Colonic mucosa (tissue), 4 donors: Measurements from ENCODE around the gene GSPT1. TPM values are rescaled to one million over a fixed set of nuclear protein-coding genes. Genes with fewer than 3 reads are reported as not detected.

Experiments used
- DNase-seq: peaks from one replicate; pipeline ENCODE4 v3.0.0-alpha.2; 2020
- H3K27ac ChIP-seq: fragments of 200-600 bp; one replicate; pipeline ENCODE4 v1.8.0; 2021
- H3K27me3 ChIP-seq: fragments of 200-600 bp; one replicate; pipeline ENCODE4 v1.8.0; 2021
- H3K36me3 ChIP-seq: fragments of 200-600 bp; one replicate; pipeline ENCODE4 v1.8.0; 2021
- H3K4me1 ChIP-seq: fragments of 200-600 bp; one replicate; pipeline ENCODE4 v1.8.0; 2021; ENCODE audit warnings: mild to moderate bottlenecking
- H3K4me3 ChIP-seq: fragments of 200-600 bp; one replicate; pipeline ENCODE4 v1.8.0; 2021
- H3K9ac ChIP-seq, 2 donors: one replicate each; pipeline ENCODE4 v1.7.0; 2013; ENCODE audit warnings: control low read depth in 2 of 2, low read depth in 2 of 2, low read length in 2 of 2
- H3K9me3 ChIP-seq: fragments of 200-600 bp; one replicate; pipeline ENCODE4 v1.8.0; 2021
- CTCF ChIP-seq: fragments of 200-600 bp; IDR thresholded peaks from one replicate; pipeline ENCODE4 v1.8.0; 2022; ENCODE audit warnings: antibody characterized with exemption, mild to moderate bottlenecking
- intact Hi-C: fragments of 100-400 bp; cut with DNase I; formaldehyde crosslinking; loops from one replicate; pipeline ENCODE4 v1.14.1; 2022
- total RNA-seq, 2 donors: library from RNA; stranded (reverse); fragmentation: NEBNext Ultra II Directional in 1 of 2; extraction: Animal tissue kit (Norgen Biotek cat#: 25700) in 1 of 2; gene quantifications; one replicate each; pipeline ENCODE4 v1.2.1, GENCODE V29; 2021
- donor health status: healthy.
- donor health status: DM: no; HTN: no; CAD: no.
- donor health status: DM: no; HTN: no; CAD: no.

Gene GSPT1
- total RNA-seq, 2 donors from 2014 or later = 135 to 174 TPM

GRCh38 chr16:11876306-11876705 lies 39.5 kb downstream of the GSPT1 start:
- TF ChIP-seq CTCF = no peak
- intact Hi-C loops = no loop called here
- no peak overlapping the region for H3K27ac ChIP-seq
- H3K27me3 ChIP-seq = no peaks in the 10 kb centered on the region
- no peak overlapping the region for H3K9ac ChIP-seq
- H3K36me3 ChIP-seq = peaks cover 8% of the 10 kb centered on the region
- H3K4me3 ChIP-seq = no peak overlapping the region
- H3K9me3 ChIP-seq = no peaks in the 10 kb centered on the region
- no peaks in the 10 kb centered on the region for H3K4me1 ChIP-seq
- DNase-seq = no peak

- Histone ChIP-seq H3K36me3 (peaks cover 8% of the 10 kb centered on the region), H3K4me3 (no peak overlapping the region), H3K9me3 (no peaks in the 10 kb centered on the region), H3K27ac (no peak overlapping the region), H3K9ac (no peak overlapping the region), H3K27me3 (no peaks in the 10 kb centered on the region), H3K4me1 (no peaks in the 10 kb centered on the region)
- TF ChIP-seq CTCF = no peak
- intact Hi-C loops = no loop called here
- DNase-seq = no peak
These were observed 40.0 kb downstream of the GSPT1 start for GRCh38 chr16:11875721-11876120.

DNA sequence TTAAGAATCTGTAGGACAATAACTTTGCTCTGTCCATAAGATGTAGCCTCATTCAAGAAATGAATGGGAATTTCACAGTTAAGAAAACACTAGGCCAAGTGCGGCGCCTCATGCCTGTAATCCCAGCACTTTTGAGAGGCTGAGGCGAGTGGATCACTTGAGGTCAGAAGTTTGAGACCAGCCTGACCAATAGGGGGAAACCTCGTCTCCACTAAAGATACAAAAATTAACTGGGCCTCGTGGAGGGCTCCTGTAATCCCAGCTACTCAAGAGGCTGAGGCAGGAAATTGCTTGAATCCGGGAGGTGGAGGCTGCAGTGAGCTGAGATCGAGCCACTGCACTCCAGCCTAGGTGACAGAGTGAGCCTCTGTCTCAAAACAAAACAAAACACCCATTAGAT lies 44.6 kb downstream of the GSPT1 start:
- no peaks in the 10 kb centered on the region for H3K4me1 ChIP-seq
- TF ChIP-seq CTCF = no peak
- intact Hi-C loops = no loop called here
- no peak overlapping the region for H3K27ac ChIP-seq
- no peaks in the 10 kb centered on the region for H3K9me3 ChIP-seq
- H3K36me3 ChIP-seq = no peaks in the 10 kb centered on the region
- no peaks in the 10 kb centered on the region for H3K27me3 ChIP-seq
- H3K9ac ChIP-seq = no peak overlapping the region
- DNase-seq = no peak
- no peak overlapping the region for H3K4me3 ChIP-seq

- Histone ChIP-seq H3K4me3 (no peak overlapping the region), H3K4me1 (no peaks in the 10 kb centered on the region), H3K36me3 (no peaks in the 10 kb centered on the region), H3K9me3 (no peaks in the 10 kb centered on the region), H3K27me3 (no peaks in the 10 kb centered on the region), H3K9ac (no peak overlapping the region), H3K27ac (no peak overlapping the region)
- TF ChIP-seq CTCF = no peak
- intact Hi-C loops = no loop called here
- no peak for DNase-seq
These were observed 45.4 kb downstream of the GSPT1 start for GRCh38 chr16:11870399-11870798.

DNA sequence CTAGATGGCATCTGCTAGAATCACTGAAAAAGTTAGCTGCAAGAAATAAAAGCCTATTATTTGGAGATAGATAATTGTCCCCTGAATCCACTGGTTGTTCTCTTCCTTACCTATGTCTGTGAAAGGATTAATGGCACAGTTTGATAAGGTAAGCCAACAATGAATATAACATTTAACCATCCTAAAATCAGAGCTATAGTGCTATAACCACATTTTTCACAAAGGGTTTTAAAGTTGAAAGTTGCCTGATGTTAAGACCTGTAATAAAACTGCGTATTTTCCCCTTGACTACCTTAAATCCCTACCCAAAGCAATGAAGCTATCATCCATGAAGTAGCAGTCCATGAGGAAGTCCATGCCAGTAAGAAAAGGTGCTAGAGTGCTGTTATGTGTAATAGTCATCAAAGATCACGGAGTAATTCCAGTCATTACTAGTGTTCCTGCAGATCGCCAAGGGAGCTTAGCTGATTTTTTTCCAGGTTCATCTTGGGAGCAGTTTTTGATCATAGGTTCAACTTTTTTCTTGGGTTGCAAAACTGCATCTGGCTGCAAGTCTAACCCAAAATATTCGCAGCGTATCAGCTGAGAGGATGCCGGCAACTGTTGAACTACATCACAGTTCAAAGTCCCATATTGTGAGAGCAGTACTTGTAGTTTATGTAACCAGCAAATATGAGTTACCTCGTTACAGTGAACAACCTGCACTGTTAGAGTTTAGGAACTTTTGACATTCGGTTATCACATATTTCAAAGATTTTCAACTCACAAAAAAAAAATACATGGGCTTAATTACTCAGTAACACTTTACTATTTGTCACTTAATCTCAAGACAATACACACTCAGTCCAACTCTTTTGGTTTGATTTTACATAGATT lies 46.2 kb downstream of the GSPT1 start:
- H3K4me3 ChIP-seq = no peak overlapping the region
- no peaks in the 10 kb centered on the region for H3K27me3 ChIP-seq
- no peak for TF ChIP-seq CTCF
- H3K4me1 ChIP-seq = no peaks in the 10 kb centered on the region
- H3K9ac ChIP-seq = no peak overlapping the region
- intact Hi-C loops = no loop called here
- H3K9me3 ChIP-seq = no peaks in the 10 kb centered on the region
- H3K27ac ChIP-seq = no peak overlapping the region
- no peaks in the 10 kb centered on the region for H3K36me3 ChIP-seq
- no peak for DNase-seq
